ENCODE measurements around the gene PERM1. TPM values are rescaled to one million over a fixed set of nuclear protein-coding genes. Genes with fewer than 3 reads are reported as not detected.

The PERM1 gene
- total RNA-seq, 1 experiment from 2014 or later, result not detected

GRCh38 chr1:1011396-1011949 is 29.6 kb upstream of the PERM1 start:
- H3K4me3 Mint-ChIP-seq, result no peak overlapping the region
- peaks cover 51% of the 10 kb centered on the region for H3K27me3 Mint-ChIP-seq (ENCODE audit: low read depth)
- ChIA-PET CTCF (no interaction called here), POLR2A (no interaction called here)
- ATAC-seq (no peak), DNase-seq (ENCODE audit: low spot score) (no peak)
- TF ChIP-seq ATF2 (CRISPR knock-in tag; IDR thresholded peaks at IDR 0.05; ENCODE audit: borderline replicate concordance, low read depth), result no peak
- no peak for TF ChIP-seq MAX (CRISPR knock-in tag; IDR thresholded peaks at IDR 0.05)
- no peak for TF ChIP-seq MXD4 (CRISPR knock-in tag; IDR thresholded peaks at IDR 0.05; ENCODE audit: borderline replicate concordance)
- no peak for TF ChIP-seq ELF4 (CRISPR knock-in tag; IDR thresholded peaks at IDR 0.05; ENCODE audit: low read depth)
- TF ChIP-seq JAZF1 (CRISPR knock-in tag; IDR thresholded peaks at IDR 0.05), result no peak
- no peak for TF ChIP-seq CTCF (IDR thresholded peaks at IDR 0.05)
- no peak for TF ChIP-seq ZNF263 (CRISPR knock-in tag; IDR thresholded peaks at IDR 0.05; ENCODE audit: low read depth)
- no peak for TF ChIP-seq ZNF281 (CRISPR knock-in tag; IDR thresholded peaks at IDR 0.05)
- TF ChIP-seq ZNF532 (CRISPR knock-in tag; IDR thresholded peaks at IDR 0.05; ENCODE audit: borderline replicate concordance), result no peak
- no peak for TF ChIP-seq PRDM15 (CRISPR knock-in tag; IDR thresholded peaks at IDR 0.05)
- TF ChIP-seq ZBTB21 (CRISPR knock-in tag; IDR thresholded peaks at IDR 0.05; ENCODE audit: borderline replicate concordance), result no peak
- no peak for TF ChIP-seq OVOL2 (CRISPR knock-in tag; IDR thresholded peaks at IDR 0.05; ENCODE audit: borderline replicate concordance)
- TF ChIP-seq FOXJ3 (CRISPR knock-in tag; IDR thresholded peaks at IDR 0.05; ENCODE audit: borderline replicate concordance), result no peak
- H3K27ac Mint-ChIP-seq, result no peak overlapping the region; the same call in 1 of the 2 replicates
- no peaks in the 10 kb centered on the region for H3K36me3 Mint-ChIP-seq
- H3K4me1 Mint-ChIP-seq, result peaks cover 26% of the 10 kb centered on the region
- H3K9me3 Mint-ChIP-seq, result peaks cover 4% of the 10 kb centered on the region

Data from WTC11 (cell line).